Activated CD8-positive, alpha-beta T cell treated with anti-CD3 and anti-CD28 coated beads for 36 hours (primary cell): ENCODE measurements around the gene MCC. TPM values are rescaled to one million over a fixed set of nuclear protein-coding genes. Genes with fewer than 3 reads are reported as not detected.

Experiments used
- ATAC-seq: fragments of 200-7000 bp; cut with Tn5 transposase; one replicate; pipeline ENCODE4 v1.10.0; 2021; ENCODE audit warnings: mild to moderate bottlenecking, moderate library complexity
- CTCF ChIA-PET: fragments of 350-600 bp; sonication (Branson Sonifier 250); formaldehyde crosslinking; loops from one replicate; lab custom pipeline; 2021; ENCODE audit warnings: antibody characterized with exemption; lab: Charles Lee
- POLR2A ChIA-PET: fragments of 350-600 bp; sonication (Branson Sonifier 250); formaldehyde crosslinking; loops from one replicate; lab custom pipeline; 2021; ENCODE audit warnings: antibody characterized with exemption; lab: Charles Lee
- DNase-seq: peaks from one replicate; pipeline ENCODE4 v3.0.0-alpha.2; 2020
- H3K27ac Mint-ChIP-seq: one replicate; pipeline ENCODE4 v1.8.0; 2021; ENCODE audit warnings: mild to moderate bottlenecking, mixed read lengths
- H3K27me3 Mint-ChIP-seq: one replicate; pipeline ENCODE4 v1.8.0; 2021; ENCODE audit warnings: mixed read lengths
- H3K36me3 Mint-ChIP-seq: one replicate; pipeline ENCODE4 v1.8.0; 2021; ENCODE audit warnings: low read depth, mixed read lengths
- H3K4me1 Mint-ChIP-seq: one replicate; pipeline ENCODE4 v1.8.0; 2021; ENCODE audit warnings: low read depth, mixed read lengths
- H3K4me3 Mint-ChIP-seq: one replicate; pipeline ENCODE4 v1.8.0; 2021; ENCODE audit warnings: mild to moderate bottlenecking, moderate library complexity, mixed read lengths
- H3K9me3 Mint-ChIP-seq: one replicate; pipeline ENCODE4 v1.8.0; 2021; ENCODE audit warnings: mixed read lengths
- CTCF ChIP-seq: fragments of 200-600 bp; IDR thresholded peaks from one replicate; pipeline ENCODE4 v1.8.0; 2022; ENCODE audit warnings: antibody characterized with exemption, mild to moderate bottlenecking
- intact Hi-C: fragments of 100-400 bp; cut with micrococcal nuclease; formaldehyde crosslinking; loops from one replicate; pipeline ENCODE4 v1.10.0; 2022
- total RNA-seq, 2 experiments: library from RNA; stranded (reverse); gene quantifications; one replicate each; pipeline ENCODE4 v1.2.3, GENCODE V29; 2021

MCC gene
- total RNA-seq, 2 experiments from 2014 or later = 4.9 to 5.4 TPM

DNA sequence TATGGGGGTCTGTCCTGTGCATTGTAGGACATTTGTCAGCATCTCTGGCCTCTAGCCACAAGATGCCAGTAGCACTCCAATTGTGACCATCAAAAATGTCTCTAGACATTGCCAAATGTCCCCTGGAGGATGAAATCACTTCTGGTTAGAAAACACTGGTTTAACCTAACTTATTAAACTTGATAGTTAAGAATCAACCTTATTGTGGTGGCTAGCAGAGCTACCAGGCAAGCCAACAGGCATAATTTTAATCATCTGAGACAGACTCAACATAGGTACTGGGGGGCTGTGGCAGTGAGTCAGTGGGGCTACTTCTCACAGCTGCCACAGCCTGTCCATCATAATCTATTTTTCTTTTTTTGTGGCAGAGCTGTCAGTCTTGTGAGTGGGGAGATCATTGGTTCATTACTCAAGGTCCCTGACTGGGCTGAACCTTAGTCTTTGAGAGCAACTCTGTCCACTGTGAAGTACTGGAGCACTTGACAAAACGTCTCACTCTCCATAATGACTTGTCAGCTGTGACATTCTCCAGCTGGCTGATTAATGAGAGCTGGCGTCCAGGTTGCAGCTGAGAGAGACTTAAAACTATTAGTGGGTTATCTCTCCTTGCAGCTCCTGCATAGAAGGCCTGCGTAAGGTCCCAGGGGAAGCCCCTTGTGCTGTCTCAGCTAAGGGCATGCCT is 403.7 kb downstream of the MCC start:
- no peaks in the 10 kb centered on the region for H3K27me3 Mint-ChIP-seq
- H3K27ac Mint-ChIP-seq = no peak overlapping the region
- H3K4me1 Mint-ChIP-seq = no peaks in the 10 kb centered on the region
- ChIA-PET CTCF (interaction anchor here (1.2 to 2.0 kb wide), 2 partner anchors 10 to 89 kb away, joined by 3 to 10 read pairs; no protein-coding TSS in a partner anchor), POLR2A (no interaction called here)
- ATAC-seq (no peak), DNase-seq (no peak)
- no peak overlapping the region for H3K4me3 Mint-ChIP-seq
- H3K36me3 Mint-ChIP-seq = no peaks in the 10 kb centered on the region
- intact Hi-C loops = no loop called here
- no peak for TF ChIP-seq CTCF
- H3K9me3 Mint-ChIP-seq = no peaks in the 10 kb centered on the region

DNA sequence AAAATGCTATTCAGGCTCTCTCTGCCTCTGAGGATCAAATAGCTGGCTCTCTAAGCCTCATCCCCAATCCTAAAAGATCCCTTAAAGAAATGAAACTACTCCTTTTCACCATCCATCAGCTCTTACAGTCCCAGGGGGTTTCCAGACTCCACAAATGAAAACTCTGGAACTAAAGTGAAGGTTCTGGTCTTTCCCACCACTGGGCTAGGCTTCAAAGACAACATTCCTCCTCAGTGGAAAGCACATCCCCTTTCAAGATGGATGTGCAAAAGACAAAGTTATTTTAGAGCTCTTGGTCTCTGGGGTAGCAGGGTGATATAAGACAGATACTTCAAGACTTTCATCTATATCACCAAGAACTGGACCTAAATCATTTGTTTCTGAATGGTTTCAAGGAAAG is 404.8 kb downstream of the MCC start:
- H3K36me3 Mint-ChIP-seq = peaks cover 5% of the 10 kb centered on the region
- no peaks in the 10 kb centered on the region for H3K4me1 Mint-ChIP-seq
- ChIA-PET CTCF (interaction anchor here (2.0 kb wide), 1 partner anchor 9 kb away, joined by 10 read pairs; no protein-coding TSS in a partner anchor), POLR2A (no interaction called here)
- H3K9me3 Mint-ChIP-seq = no peaks in the 10 kb centered on the region
- DNase-seq = no peak
- no peak overlapping the region for H3K27ac Mint-ChIP-seq
- no peaks in the 10 kb centered on the region for H3K27me3 Mint-ChIP-seq
- no peak for TF ChIP-seq CTCF
- intact Hi-C loops = no loop called here
- no peak for ATAC-seq
- H3K4me3 Mint-ChIP-seq = no peak overlapping the region

DNA sequence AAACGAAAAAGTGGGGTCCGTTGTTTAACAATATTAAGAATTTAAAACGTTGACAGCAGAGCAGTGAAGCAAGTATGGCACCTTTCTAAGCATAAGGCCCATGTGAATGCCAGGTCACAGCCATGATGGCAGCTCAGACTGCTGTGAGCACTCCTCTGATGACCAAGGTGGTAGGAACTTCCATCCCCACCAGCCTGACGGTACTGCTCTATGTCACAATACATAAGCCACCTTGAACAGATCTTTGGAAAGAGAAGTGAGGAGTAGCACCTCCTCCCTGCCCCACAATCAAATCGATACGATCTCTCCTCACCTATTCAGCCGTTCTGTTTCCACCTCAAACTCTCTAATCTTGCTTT is 405.7 kb downstream of the MCC start:
- ATAC-seq = no peak
- DNase-seq = no peak
- Mint-ChIP-seq H3K27ac (no peak overlapping the region), H3K4me1 (no peaks in the 10 kb centered on the region), H3K36me3 (peaks cover 5% of the 10 kb centered on the region), H3K27me3 (no peaks in the 10 kb centered on the region), H3K9me3 (no peaks in the 10 kb centered on the region), H3K4me3 (no peak overlapping the region)
- intact Hi-C loops = no loop called here
- ChIA-PET POLR2A (no interaction called here), CTCF (no interaction called here)
- no peak for TF ChIP-seq CTCF

DNA sequence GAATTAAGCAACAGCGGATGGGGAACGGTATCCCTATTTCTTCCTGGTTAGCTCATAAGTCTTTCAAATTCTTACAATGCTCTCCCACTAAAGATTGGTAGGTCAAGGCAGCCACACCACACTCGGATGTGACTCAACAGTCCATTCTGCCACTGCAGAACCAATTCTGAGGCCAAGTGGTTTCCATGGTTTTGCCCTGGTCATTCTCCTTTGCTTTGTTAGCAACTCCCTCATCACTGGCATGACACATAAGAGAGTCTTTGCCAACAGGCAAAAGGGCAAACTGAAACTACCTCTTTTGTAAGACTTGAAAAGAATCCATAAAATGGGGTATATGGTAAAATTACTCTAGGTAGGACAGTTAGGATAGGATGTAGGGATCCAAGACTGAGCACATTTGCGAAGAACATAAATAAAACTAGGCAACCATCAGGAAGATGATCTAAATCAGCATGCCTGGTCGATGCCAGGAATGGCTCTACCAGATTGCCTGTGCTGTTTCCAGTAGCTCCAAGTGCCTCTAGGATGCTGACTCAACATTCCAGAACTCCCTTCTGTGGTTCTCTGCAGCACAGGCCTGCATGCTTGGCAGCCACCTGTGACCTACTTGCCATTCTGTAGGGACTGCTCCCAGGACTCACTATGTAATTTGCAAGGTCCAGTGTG is 406.2 kb downstream of the MCC start:
- no peak for ATAC-seq
- no peak for DNase-seq
- no peak for TF ChIP-seq CTCF
- intact Hi-C loops = no loop called here
- H3K27ac Mint-ChIP-seq = no peak overlapping the region
- POLR2A ChIA-PET = no interaction called here
- no peak overlapping the region for H3K4me3 Mint-ChIP-seq
- H3K27me3 Mint-ChIP-seq = no peaks in the 10 kb centered on the region
- CTCF ChIA-PET = no interaction called here
- H3K4me1 Mint-ChIP-seq = no peaks in the 10 kb centered on the region
- H3K9me3 Mint-ChIP-seq = no peaks in the 10 kb centered on the region
- H3K36me3 Mint-ChIP-seq = peaks cover 5% of the 10 kb centered on the region
